ENCODE data around the gene R3HDM1. TPM values are rescaled to one million over a fixed set of nuclear protein-coding genes. Genes with fewer than 3 reads are reported as not detected.
"Not testable (repeated sequence)": the region's sequence is repeated elsewhere in the genome, so short reads cannot be mapped to it uniquely, and the experiment has no call there.

Gene R3HDM1
- total RNA-seq, 1 donor from 2014 or later = 22.1 TPM

DNA sequence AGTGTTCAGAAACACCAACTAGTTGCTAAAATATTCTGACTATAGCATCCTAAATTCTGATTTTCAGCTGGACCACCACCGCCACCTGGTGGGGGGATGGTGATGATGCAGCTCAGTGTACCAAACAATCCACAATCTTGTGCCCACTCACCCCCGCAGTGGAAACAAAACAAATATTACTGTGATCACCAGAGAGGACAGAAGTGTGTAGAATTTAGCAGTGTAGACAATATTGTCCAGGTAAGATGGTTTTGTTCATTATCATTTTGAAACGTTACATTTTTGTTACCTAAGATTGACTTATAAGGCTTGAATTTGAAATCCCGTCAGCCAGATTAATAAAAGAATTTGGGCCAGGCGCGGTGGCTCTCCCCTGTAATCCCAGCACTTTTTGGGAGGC is 178.7 kb downstream of the R3HDM1 start:
- peak; percentile 54 for DNase-seq
- H3K27me3 ChIP-seq (ENCODE audit: low read depth) = no peaks in the 10 kb centered on the region
- intact Hi-C loops (cut with DNase I) = loop anchor here (10.0 kb wide), 1 partner anchor 705 kb away; no protein-coding TSS in a partner anchor
- no peaks in the 10 kb centered on the region for H3K9me3 ChIP-seq
- peak; percentile 77 to 83 for ATAC-seq
- no peak overlapping the region for H3K4me3 ChIP-seq
- no peak overlapping the region for H3K27ac ChIP-seq
- TF ChIP-seq, protein P1, sequence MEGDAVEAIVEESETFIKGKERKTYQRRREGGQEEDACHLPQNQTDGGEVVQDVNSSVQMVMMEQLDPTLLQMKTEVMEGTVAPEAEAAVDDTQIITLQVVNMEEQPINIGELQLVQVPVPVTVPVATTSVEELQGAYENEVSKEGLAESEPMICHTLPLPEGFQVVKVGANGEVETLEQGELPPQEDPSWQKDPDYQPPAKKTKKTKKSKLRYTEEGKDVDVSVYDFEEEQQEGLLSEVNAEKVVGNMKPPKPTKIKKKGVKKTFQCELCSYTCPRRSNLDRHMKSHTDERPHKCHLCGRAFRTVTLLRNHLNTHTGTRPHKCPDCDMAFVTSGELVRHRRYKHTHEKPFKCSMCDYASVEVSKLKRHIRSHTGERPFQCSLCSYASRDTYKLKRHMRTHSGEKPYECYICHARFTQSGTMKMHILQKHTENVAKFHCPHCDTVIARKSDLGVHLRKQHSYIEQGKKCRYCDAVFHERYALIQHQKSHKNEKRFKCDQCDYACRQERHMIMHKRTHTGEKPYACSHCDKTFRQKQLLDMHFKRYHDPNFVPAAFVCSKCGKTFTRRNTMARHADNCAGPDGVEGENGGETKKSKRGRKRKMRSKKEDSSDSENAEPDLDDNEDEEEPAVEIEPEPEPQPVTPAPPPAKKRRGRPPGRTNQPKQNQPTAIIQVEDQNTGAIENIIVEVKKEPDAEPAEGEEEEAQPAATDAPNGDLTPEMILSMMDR (IDR thresholded peaks at IDR 0.05) = peak; percentile 94
- no peaks in the 10 kb centered on the region for H3K4me1 ChIP-seq
- peaks cover 9% of the 10 kb centered on the region for H3K36me3 ChIP-seq

DNA sequence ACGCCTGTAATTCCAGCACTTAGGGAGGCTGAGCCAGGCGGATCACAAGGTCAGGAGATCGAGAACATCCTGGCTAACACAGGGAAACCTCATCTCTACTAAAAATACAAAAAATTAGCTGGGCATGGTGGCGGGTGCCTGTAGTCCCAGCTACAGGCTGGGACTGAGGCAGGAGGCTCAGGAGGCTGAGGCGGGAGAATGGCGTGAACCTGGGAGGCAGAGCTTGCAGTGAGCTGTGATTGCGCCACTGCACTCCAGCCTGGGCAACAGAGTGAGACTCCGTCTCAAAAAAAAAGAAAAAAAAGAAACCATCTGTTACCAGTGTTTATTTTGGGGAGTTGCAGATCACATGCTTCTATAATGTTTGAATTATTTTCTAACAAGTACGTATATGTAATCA is 183.8 kb downstream of the R3HDM1 start:
- DNase-seq; H3K4me3 ChIP-seq; H3K27me3 ChIP-seq (ENCODE audit: low read depth); intact Hi-C loops (cut with DNase I); H3K9me3 ChIP-seq; H3K4me1 ChIP-seq; ATAC-seq; H3K27ac ChIP-seq: not testable (repeated sequence)
- peaks cover 32% of the 10 kb centered on the region for H3K36me3 ChIP-seq

DNA sequence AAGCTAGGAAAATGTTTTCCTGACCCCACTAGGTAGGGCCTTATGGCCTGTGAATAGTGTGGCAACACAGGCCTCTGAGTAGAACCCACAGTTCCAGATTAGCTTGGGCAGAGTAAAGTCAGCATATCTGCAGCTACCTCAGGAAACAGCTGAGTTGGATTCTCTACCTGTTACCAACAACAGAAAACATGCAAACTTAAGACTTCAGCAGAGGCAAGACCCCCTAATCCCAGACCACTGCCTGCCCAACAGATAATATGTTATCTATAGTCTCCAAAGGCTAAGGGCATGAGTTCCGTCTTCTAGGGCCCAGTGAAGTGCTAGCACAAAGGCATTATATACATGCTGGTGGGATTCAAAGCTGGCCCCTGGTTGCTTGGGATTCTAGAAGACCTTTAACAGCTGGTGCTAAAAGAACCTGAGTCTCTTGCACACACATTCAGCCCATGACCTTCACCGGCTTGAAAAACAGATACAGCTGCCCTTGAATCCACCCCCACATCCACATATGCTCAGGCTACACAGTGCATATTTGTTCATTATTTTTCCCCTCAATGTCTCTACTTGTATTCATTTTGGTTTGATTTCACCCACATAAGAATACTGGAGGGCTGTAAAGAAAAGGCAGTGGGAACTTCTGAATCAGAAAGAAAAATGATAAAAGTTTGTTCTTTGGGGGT is 196.9 kb downstream of the R3HDM1 start:
- H3K4me3 ChIP-seq = no peak overlapping the region
- no peak for ATAC-seq
- H3K27me3 ChIP-seq (ENCODE audit: low read depth) = no peaks in the 10 kb centered on the region
- TF ChIP-seq, protein P1 (IDR thresholded peaks at IDR 0.05) = no peak
- H3K27ac ChIP-seq = no peak overlapping the region
- H3K36me3 ChIP-seq = peaks cover 7% of the 10 kb centered on the region
- no peaks in the 10 kb centered on the region for H3K4me1 ChIP-seq
- H3K9me3 ChIP-seq = no peaks in the 10 kb centered on the region
- DNase-seq = no peak
- intact Hi-C loops (cut with DNase I) = no loop called here

DNA sequence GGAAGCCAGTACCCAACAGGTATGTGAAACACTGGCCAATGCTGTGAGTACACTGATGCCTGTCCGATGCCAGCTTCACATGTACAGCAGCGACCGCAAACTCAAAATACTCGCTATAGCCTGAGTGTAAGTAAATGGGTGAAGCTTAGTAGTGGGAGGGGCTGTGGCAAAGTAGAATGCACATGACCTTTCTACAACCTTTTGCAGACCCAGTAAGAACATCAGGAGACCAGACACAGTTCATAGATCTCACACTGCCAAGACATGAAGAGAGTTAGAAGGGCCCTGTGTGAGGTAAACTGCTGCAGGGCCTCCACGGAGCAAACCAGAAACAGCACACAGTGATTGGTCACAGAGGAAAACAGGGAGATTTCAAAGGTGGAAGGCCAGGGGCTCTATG is 201.3 kb downstream of the R3HDM1 start:
- no peaks in the 10 kb centered on the region for H3K27me3 ChIP-seq (ENCODE audit: low read depth)
- H3K4me1 ChIP-seq = no peaks in the 10 kb centered on the region
- H3K36me3 ChIP-seq = no peaks in the 10 kb centered on the region
- H3K4me3 ChIP-seq = no peak overlapping the region
- TF ChIP-seq, protein P1 (IDR thresholded peaks at IDR 0.05) = no peak
- no peak for ATAC-seq
- intact Hi-C loops (cut with DNase I) = no loop called here
- no peak overlapping the region for H3K27ac ChIP-seq
- no peak for DNase-seq
- no peaks in the 10 kb centered on the region for H3K9me3 ChIP-seq

DNA sequence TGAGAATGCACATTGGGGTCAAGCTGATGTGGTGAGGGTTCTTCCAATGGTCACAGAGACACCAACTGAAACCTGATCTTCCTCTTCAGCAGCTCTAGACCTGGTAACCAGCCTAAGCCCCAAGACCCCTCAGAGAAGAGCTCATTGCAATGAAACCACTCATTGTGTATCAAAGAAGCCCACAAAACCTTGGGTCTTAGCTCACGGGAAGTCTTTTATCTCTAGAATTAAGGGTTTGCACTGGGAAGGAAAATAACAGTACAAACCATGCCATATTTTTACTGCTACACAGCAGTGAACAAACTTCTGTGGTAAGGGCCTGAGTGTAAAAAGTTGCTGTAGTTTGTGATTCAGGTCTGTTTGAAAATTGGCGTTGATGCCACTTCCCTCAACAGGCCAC is 201.8 kb downstream of the R3HDM1 start:
- Histone ChIP-seq H3K4me3 (no peak overlapping the region), H3K4me1 (no peaks in the 10 kb centered on the region), H3K27ac (no peak overlapping the region), H3K27me3 (ENCODE audit: low read depth) (no peaks in the 10 kb centered on the region), H3K9me3 (no peaks in the 10 kb centered on the region), H3K36me3 (no peaks in the 10 kb centered on the region)
- no peak for DNase-seq
- TF ChIP-seq, protein P1 (IDR thresholded peaks at IDR 0.05) = no peak
- intact Hi-C loops (cut with DNase I) = no loop called here
- ATAC-seq = no peak

DNA sequence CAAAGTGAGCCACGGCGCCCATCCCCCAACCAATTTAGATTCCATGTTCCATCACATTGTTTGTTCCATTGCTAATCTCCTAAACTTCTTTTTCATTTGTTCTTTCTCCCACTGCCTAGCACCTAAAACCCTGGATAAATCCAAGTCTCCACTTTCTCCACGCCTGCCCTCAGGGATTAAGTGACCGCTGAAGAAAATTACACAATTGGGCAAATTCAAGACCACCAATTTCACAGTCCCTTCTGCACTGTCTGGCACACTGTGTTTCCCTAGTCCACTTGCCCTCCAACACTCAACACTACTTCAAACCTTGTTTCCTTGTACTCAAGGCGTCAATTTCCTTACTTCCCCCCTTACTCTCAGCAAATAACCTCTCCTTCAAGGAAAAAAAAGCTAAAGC is 205.3 kb downstream of the R3HDM1 start:
- no peak for ATAC-seq
- Histone ChIP-seq H3K9me3 (no peaks in the 10 kb centered on the region), H3K27me3 (ENCODE audit: low read depth) (no peaks in the 10 kb centered on the region), H3K4me1 (no peaks in the 10 kb centered on the region), H3K36me3 (no peaks in the 10 kb centered on the region), H3K4me3 (no peak overlapping the region), H3K27ac (no peak overlapping the region)
- TF ChIP-seq, protein P1 (IDR thresholded peaks at IDR 0.05) = no peak
- no peak for DNase-seq
- intact Hi-C loops (cut with DNase I) = no loop called here

Data from lower lobe of right lung (tissue), 2 donors.